ENCODE results near the gene MDP1. TPM values are rescaled to one million over a fixed set of nuclear protein-coding genes. Genes with fewer than 3 reads are reported as not detected.

MDP1 gene
- polyA plus RNA-seq, 4 donors, result 18.8 to 31.1 (median 21.4) TPM

GRCh38 chr14:24194873-24195185 is 21.0 kb downstream of the MDP1 start:
- no peaks in the 10 kb centered on the region for H3K27me3 ChIP-seq (ENCODE audit: control insufficient read depth in 3 of 3, insufficient read depth in 3 of 3, low read length in 3 of 3)
- DNase-seq (no peak), FAIRE-seq (no peak)
- no peaks in the 10 kb centered on the region for H3K9me3 ChIP-seq (ENCODE audit: control insufficient read depth in 2 of 2, insufficient read depth in 1 of 2, low read depth in 1 of 2, low read length in 1 of 2)
- H3K4me3 ChIP-seq (ENCODE audit: low read depth in 1 of 3, low read length in 3 of 3), result peak overlapping the region; percentile 65 to 96 (median 86)
- peak overlapping the region; percentile 93 to 99 (median 94) for H3K27ac ChIP-seq (ENCODE audit: low read depth in 1 of 3, low read length in 2 of 3)
- H3K36me3 ChIP-seq (ENCODE audit: control insufficient read depth in 3 of 3, insufficient read depth in 2 of 3, low read depth in 1 of 3, low read length in 3 of 3), result peaks cover 2 to 32% (median 2%) of the 10 kb centered on the region in 3 donors
- 29 to 58% (median 38%) methylated on average over 8 of the region's 8 CpGs for WGBS, 3 donors
- peaks cover 0 to 26% (median 5%) of the 10 kb centered on the region in 3 donors for H3K4me1 ChIP-seq (ENCODE audit: control insufficient read depth in 3 of 3, insufficient read depth in 2 of 3, low read depth in 1 of 3, low read length in 2 of 3)

DNA sequence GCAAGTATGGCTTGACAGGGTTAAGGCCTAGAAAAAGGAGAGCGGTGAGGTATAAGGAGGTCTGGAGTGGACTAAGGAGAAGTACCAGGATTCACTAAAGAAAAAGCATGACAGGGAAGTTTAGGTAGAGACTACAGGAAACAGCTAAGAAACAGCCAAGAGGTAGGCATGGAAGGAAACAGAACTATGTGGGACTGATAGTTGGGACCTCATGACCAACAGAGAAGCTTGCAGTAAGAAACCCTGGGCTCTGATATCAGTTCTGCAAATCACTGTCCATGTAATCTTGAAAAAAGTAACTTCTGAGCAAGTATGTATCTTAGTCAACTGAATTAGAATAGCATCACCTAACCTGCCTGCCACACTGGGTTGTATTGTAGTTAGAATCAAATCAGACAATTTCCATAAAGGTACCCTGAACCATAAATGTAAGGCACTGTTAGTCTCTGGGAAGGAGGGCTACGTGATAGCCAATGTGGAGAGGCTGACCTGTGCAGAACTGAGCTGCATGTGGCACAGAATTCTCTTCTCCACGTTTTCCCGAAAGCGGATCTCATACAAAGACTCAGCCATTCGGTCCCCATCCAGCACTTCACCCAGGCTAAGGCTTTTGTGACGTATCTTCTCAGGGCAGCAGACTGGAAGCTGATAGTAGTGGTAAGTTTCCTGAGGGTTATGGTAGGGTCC is 21.5 kb downstream of the MDP1 start:
- peak overlapping the region; percentile 65 to 96 (median 86) for H3K4me3 ChIP-seq (ENCODE audit: low read depth in 1 of 3, low read length in 3 of 3)
- WGBS, 3 donors, result 83 to 87% (median 84%) methylated on average over 7 of the region's 7 CpGs
- H3K27ac ChIP-seq (ENCODE audit: low read depth in 1 of 3, low read length in 2 of 3), result peak overlapping the region in 1 of 3 donors; percentile 99
- FAIRE-seq (no peak), DNase-seq (no peak)
- H3K36me3 ChIP-seq (ENCODE audit: control insufficient read depth in 3 of 3, insufficient read depth in 2 of 3, low read depth in 1 of 3, low read length in 3 of 3), result peaks cover 2 to 33% (median 2%) of the 10 kb centered on the region in 3 donors
- no peaks in the 10 kb centered on the region for H3K27me3 ChIP-seq (ENCODE audit: control insufficient read depth in 3 of 3, insufficient read depth in 3 of 3, low read length in 3 of 3)
- peaks cover 0 to 26% (median 5%) of the 10 kb centered on the region in 3 donors for H3K4me1 ChIP-seq (ENCODE audit: control insufficient read depth in 3 of 3, insufficient read depth in 2 of 3, low read depth in 1 of 3, low read length in 2 of 3)
- no peaks in the 10 kb centered on the region for H3K9me3 ChIP-seq (ENCODE audit: control insufficient read depth in 2 of 2, insufficient read depth in 1 of 2, low read depth in 1 of 2, low read length in 1 of 2)

- H3K9me3 ChIP-seq (ENCODE audit: control insufficient read depth in 2 of 2, insufficient read depth in 1 of 2, low read depth in 1 of 2, low read length in 1 of 2), result no peaks in the 10 kb centered on the region
- DNase-seq, result no peak
- H3K4me3 ChIP-seq (ENCODE audit: low read depth in 1 of 3, low read length in 3 of 3), result no peak overlapping the region
- WGBS, 3 donors, result 93 to 95% (median 94%) methylated on average over 15 of the region's 15 CpGs
- no peak for FAIRE-seq
- no peak overlapping the region for H3K27ac ChIP-seq (ENCODE audit: low read depth in 1 of 3, low read length in 2 of 3)
- peaks cover 0 to 23% (median 5%) of the 10 kb centered on the region in 3 donors for H3K4me1 ChIP-seq (ENCODE audit: control insufficient read depth in 3 of 3, insufficient read depth in 2 of 3, low read depth in 1 of 3, low read length in 2 of 3)
- H3K27me3 ChIP-seq (ENCODE audit: control insufficient read depth in 3 of 3, insufficient read depth in 3 of 3, low read length in 3 of 3), result no peaks in the 10 kb centered on the region
- peaks cover 0 to 27% (median 2%) of the 10 kb centered on the region in 3 donors for H3K36me3 ChIP-seq (ENCODE audit: control insufficient read depth in 3 of 3, insufficient read depth in 2 of 3, low read depth in 1 of 3, low read length in 3 of 3)
These were observed 22.9 kb downstream of the MDP1 start for GRCh38 chr14:24192933-24193332.

GRCh38 chr14:24190416-24190815 is 25.4 kb downstream of the MDP1 start:
- DNase-seq (no peak), FAIRE-seq (no peak)
- WGBS, 3 donors, result 86 to 94% (median 89%) methylated on average over 10 of the region's 10 CpGs

GRCh38 chr14:24189460-24189859 is 26.4 kb downstream of the MDP1 start:
- FAIRE-seq (no peak), DNase-seq (no peak)
- no peak overlapping the region for H3K4me3 ChIP-seq (ENCODE audit: low read depth in 1 of 3, low read length in 3 of 3)
- WGBS, 3 donors, result 94 to 96% (median 95%) methylated on average over 9 of the region's 9 CpGs
- H3K27ac ChIP-seq (ENCODE audit: low read depth in 1 of 3, low read length in 2 of 3), result no peak overlapping the region
- H3K36me3 ChIP-seq (ENCODE audit: control insufficient read depth in 3 of 3, insufficient read depth in 2 of 3, low read depth in 1 of 3, low read length in 3 of 3), result peaks cover 0 to 61% (median 2%) of the 10 kb centered on the region in 3 donors
- peaks cover 0 to 22% (median 6%) of the 10 kb centered on the region in 3 donors for H3K4me1 ChIP-seq (ENCODE audit: control insufficient read depth in 3 of 3, insufficient read depth in 2 of 3, low read depth in 1 of 3, low read length in 2 of 3)
- H3K27me3 ChIP-seq (ENCODE audit: control insufficient read depth in 3 of 3, insufficient read depth in 3 of 3, low read length in 3 of 3), result no peaks in the 10 kb centered on the region
- no peaks in the 10 kb centered on the region for H3K9me3 ChIP-seq (ENCODE audit: control insufficient read depth in 2 of 2, insufficient read depth in 1 of 2, low read depth in 1 of 2, low read length in 1 of 2)

More at GRCh38 chr14:24190416-24190815, 25.4 kb downstream of the MDP1 start:
- Histone ChIP-seq H3K27ac (ENCODE audit: low read depth in 1 of 3, low read length in 2 of 3) (no peak overlapping the region), H3K9me3 (ENCODE audit: control insufficient read depth in 2 of 2, insufficient read depth in 1 of 2, low read depth in 1 of 2, low read length in 1 of 2) (no peaks in the 10 kb centered on the region), H3K4me1 (ENCODE audit: control insufficient read depth in 3 of 3, insufficient read depth in 2 of 3, low read depth in 1 of 3, low read length in 2 of 3) (peaks cover 0 to 26% (median 6%) of the 10 kb centered on the region in 3 donors), H3K36me3 (ENCODE audit: control insufficient read depth in 3 of 3, insufficient read depth in 2 of 3, low read depth in 1 of 3, low read length in 3 of 3) (peaks cover 0 to 51% (median 2%) of the 10 kb centered on the region in 3 donors), H3K4me3 (ENCODE audit: low read depth in 1 of 3, low read length in 3 of 3) (no peak overlapping the region), H3K27me3 (ENCODE audit: control insufficient read depth in 3 of 3, insufficient read depth in 3 of 3, low read length in 3 of 3) (no peaks in the 10 kb centered on the region)

GRCh38 chr14:24189059-24189375 is 26.8 kb downstream of the MDP1 start:
- WGBS, 3 donors, result 0 to 4% (median 1%) methylated on average over 3 of the region's 3 CpGs
- Histone ChIP-seq H3K27me3 (ENCODE audit: control insufficient read depth in 3 of 3, insufficient read depth in 3 of 3, low read length in 3 of 3) (no peaks in the 10 kb centered on the region), H3K27ac (ENCODE audit: low read depth in 1 of 3, low read length in 2 of 3) (peak overlapping the region in 2 of 3 donors; percentile 42 to 44), H3K9me3 (ENCODE audit: control insufficient read depth in 2 of 2, insufficient read depth in 1 of 2, low read depth in 1 of 2, low read length in 1 of 2) (no peaks in the 10 kb centered on the region), H3K36me3 (ENCODE audit: control insufficient read depth in 3 of 3, insufficient read depth in 2 of 3, low read depth in 1 of 3, low read length in 3 of 3) (peaks cover 0 to 65% (median 4%) of the 10 kb centered on the region in 3 donors), H3K4me3 (ENCODE audit: low read depth in 1 of 3, low read length in 3 of 3) (peak overlapping the region in 1 of 3 donors; percentile 80), H3K4me1 (ENCODE audit: control insufficient read depth in 3 of 3, insufficient read depth in 2 of 3, low read depth in 1 of 3, low read length in 2 of 3) (peaks cover 0 to 22% (median 6%) of the 10 kb centered on the region in 3 donors)
- FAIRE-seq (no peak), DNase-seq (no peak)

DNA sequence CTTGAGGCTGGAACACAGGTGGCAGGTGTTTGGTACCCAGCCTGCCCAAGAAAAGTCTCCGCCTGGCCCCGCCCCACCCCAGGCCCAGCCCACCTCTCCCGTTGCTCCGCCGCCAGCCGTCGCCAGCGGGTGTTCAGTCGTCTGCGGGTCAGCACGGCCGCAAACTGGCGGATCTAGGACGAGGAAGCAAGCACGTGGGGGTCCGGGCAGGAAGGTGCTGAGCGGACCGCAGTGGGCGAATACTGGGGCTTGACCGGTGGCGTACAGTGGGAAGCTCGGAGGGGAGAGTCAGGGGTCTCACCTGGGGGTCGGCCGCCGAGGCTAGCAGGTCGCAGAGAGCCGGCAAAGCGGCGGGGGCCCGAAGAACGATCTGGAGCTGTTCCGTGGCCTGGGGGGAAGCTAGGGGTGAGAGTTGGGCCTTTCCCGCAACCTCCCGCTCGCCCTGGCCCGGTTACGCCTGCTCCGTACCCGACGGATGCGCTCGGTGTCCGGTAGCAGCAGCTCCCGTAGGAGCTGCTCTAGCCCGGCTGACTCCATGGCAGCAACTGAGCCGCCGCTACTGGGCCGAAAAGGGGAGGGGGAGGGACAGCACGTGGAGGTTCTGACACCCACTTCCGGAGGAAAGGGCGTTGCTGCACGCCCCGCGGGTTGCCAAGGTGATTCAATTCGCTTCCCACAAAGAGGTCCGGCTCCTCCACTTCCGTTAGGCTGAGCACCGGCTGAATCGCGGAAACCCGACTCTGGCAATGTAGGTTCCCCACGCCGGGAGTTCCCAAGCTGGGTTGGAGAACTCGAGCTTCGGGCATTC is 27.4 kb downstream of the MDP1 start, which contains the start of gene IPO4:
Gene IPO4 (minus strand): TSS at position 566 of the 808 bp plus-strand sequence. CDS start 29 bp downstream, at position 537.
- Histone ChIP-seq H3K4me1 (ENCODE audit: control insufficient read depth in 3 of 3, insufficient read depth in 2 of 3, low read depth in 1 of 3, low read length in 2 of 3) (peaks cover 0 to 21% (median 6%) of the 10 kb centered on the region in 3 donors), H3K36me3 (ENCODE audit: control insufficient read depth in 3 of 3, insufficient read depth in 2 of 3, low read depth in 1 of 3, low read length in 3 of 3) (peaks cover 0 to 71% (median 5%) of the 10 kb centered on the region in 3 donors), H3K9me3 (ENCODE audit: control insufficient read depth in 2 of 2, insufficient read depth in 1 of 2, low read depth in 1 of 2, low read length in 1 of 2) (no peaks in the 10 kb centered on the region), H3K27me3 (ENCODE audit: control insufficient read depth in 3 of 3, insufficient read depth in 3 of 3, low read length in 3 of 3) (no peaks in the 10 kb centered on the region), H3K27ac (ENCODE audit: low read depth in 1 of 3, low read length in 2 of 3) (peak within 1 kb of the TSS in 2 of 3 donors; percentile 74 to 84), H3K4me3 (ENCODE audit: low read depth in 1 of 3, low read length in 3 of 3) (peak within 1 kb of the TSS; percentile 54 to 80 (median 70))
- peak; percentile 96 to 97 for DNase-seq
- 0% methylated on average over 59 to 65 of the region's 65 CpGs for WGBS, 3 donors
- no peak for FAIRE-seq

DNA sequence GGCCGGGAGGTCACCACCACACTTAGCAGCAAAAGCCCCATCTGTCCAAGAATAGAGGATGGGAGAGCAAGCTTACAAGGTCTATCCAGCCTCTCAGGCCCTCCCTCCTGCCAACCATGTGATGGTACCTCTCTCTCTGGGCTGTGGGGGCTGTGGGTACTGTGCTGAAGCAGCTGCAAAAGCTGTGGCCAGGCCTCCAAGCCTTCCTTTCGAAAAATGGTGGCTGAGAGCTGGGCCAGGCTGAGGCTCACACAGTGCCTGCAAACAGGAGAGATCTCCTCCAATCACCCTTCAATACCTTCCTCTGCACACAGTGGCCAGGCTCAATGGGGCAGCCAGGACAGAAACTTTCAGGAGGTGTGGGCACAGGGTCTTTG is 28.3 kb downstream of the MDP1 start:
- H3K4me3 ChIP-seq (ENCODE audit: low read depth in 1 of 3, low read length in 3 of 3), result peak overlapping the region in 1 of 3 donors; percentile 80
- FAIRE-seq (no peak), DNase-seq (no peak)
- 86 to 92% (median 90%) methylated on average over 2 of the region's 2 CpGs for WGBS, 3 donors
- peaks cover 0 to 21% (median 6%) of the 10 kb centered on the region in 3 donors for H3K4me1 ChIP-seq (ENCODE audit: control insufficient read depth in 3 of 3, insufficient read depth in 2 of 3, low read depth in 1 of 3, low read length in 2 of 3)
- H3K9me3 ChIP-seq (ENCODE audit: control insufficient read depth in 2 of 2, insufficient read depth in 1 of 2, low read depth in 1 of 2, low read length in 1 of 2), result no peaks in the 10 kb centered on the region
- peak overlapping the region in 2 of 3 donors; percentile 8 to 84 for H3K27ac ChIP-seq (ENCODE audit: low read depth in 1 of 3, low read length in 2 of 3)
- peaks cover 0 to 73% (median 10%) of the 10 kb centered on the region in 3 donors for H3K36me3 ChIP-seq (ENCODE audit: control insufficient read depth in 3 of 3, insufficient read depth in 2 of 3, low read depth in 1 of 3, low read length in 3 of 3)
- H3K27me3 ChIP-seq (ENCODE audit: control insufficient read depth in 3 of 3, insufficient read depth in 3 of 3, low read length in 3 of 3), result no peaks in the 10 kb centered on the region

Measured in small intestine (tissue), 7 donors.